Body of pancreas (tissue), 4 donors: ENCODE results near the gene HOXA3. TPM values are rescaled to one million over a fixed set of nuclear protein-coding genes. Genes with fewer than 3 reads are reported as not detected.

Experiments
- ATAC-seq: fragments of 150-250 bp; one replicate; pipeline ENCODE4 v1.9.1; 2016
- DNase-seq, 4 donors: peaks; one replicate each; pipeline ENCODE4 v3.0.0-alpha.2; 2019
- H3K27ac ChIP-seq, 4 donors: fragments of 200-600 bp; sonication (generic); 1 replicate in 3 of 4; 2 replicates in 1 of 4; pipeline versions ENCODE4 v1.5.1 to v1.6.1; 2016 to 2019; ENCODE audit warnings: mild to moderate bottlenecking in 1 of 4, mixed read lengths in 1 of 4, moderate library complexity in 1 of 4
- H3K27me3 ChIP-seq, 2 donors: fragments of 200-600 bp; sonication (generic); one replicate each; pipeline ENCODE4 v1.6.0; 2016; ENCODE audit warnings: mild to moderate bottlenecking in 1 of 2
- H3K36me3 ChIP-seq, 2 donors: fragments of 200-600 bp; sonication (generic); replicated peaks in 1 of 2; 2 replicates each; pipeline ENCODE4 v1.5.1; 2016; ENCODE audit warnings: low read depth in 2 of 2; ENCODE audit not compliant: insufficient read depth in 1 of 2
- H3K4me1 ChIP-seq: fragments of 200-600 bp; sonication (generic); one replicate; pipeline ENCODE4 v1.6.0; 2016
- H3K4me3 ChIP-seq, 2 donors: fragments of 200-600 bp; sonication (generic); 1 replicate in 1 of 2; 2 replicates in 1 of 2; pipeline ENCODE4 v1.5.1; 2016 to 2019
- H3K9me3 ChIP-seq, 3 donors: fragments of 200-600 bp; sonication (generic); 1 replicate in 2 of 3; 2 replicates in 1 of 3; pipeline ENCODE4 v1.5.1; 2016
- CTCF ChIP-seq, 7 experiments: fragments of 450-650 bp in 4 of 7; fragments of 200-600 bp in 3 of 7; sonication (generic) in 3 of 7; IDR thresholded peaks; one replicate each; pipeline ENCODE4 v1.5.1; 2016 to 2019; ENCODE audit warnings: antibody characterized with exemption in 7 of 7
- POLR2A ChIP-seq, 3 donors: fragments of 450-650 bp; IDR thresholded peaks; one replicate each; pipeline ENCODE4 v1.6.1; 2016; ENCODE audit warnings: antibody characterized with exemption in 3 of 3, mild to moderate bottlenecking in 2 of 3
- WGBS, 2 donors: methylation state at CpG; one replicate each; pipeline ENCODE4 v1.1.5; 2017; 5-methylcytosine and 5-hydroxymethylcytosine counted together
- intact Hi-C: fragments of 100-400 bp; cut with DNase I; formaldehyde crosslinking; loops from one replicate; pipeline ENCODE4 v1.15.1; 2023
- total RNA-seq, 2 donors: library from RNA; depleted of rRNA; stranded (reverse); fragments of >200 nt; gene quantifications; one replicate each; pipeline ENCODE4 v1.1.0, GENCODE V29; 2016

The HOXA3 gene
- total RNA-seq, 2 donors from 2014 or later = 1.6 TPM; not detected in 1

- Histone ChIP-seq H3K4me3 (no peak overlapping the region), H3K27ac (no peak overlapping the region)
Observed at GRCh38 chr7:27182285-27182841, 30.0 kb upstream of the HOXA3 start.

GRCh38 chr7:27181795-27182275, 29.5 kb upstream of the HOXA3 start:
- peaks cover 14 to 74% of the 10 kb centered on the region in 2 donors for H3K27me3 ChIP-seq

More at GRCh38 chr7:27182285-27182841, 30.0 kb upstream of the HOXA3 start:
- ATAC-seq = no peak
- intact Hi-C loops = no loop called here
- peak in 2 of 4 donors; percentile 2 to 8 for DNase-seq
- TF ChIP-seq POLR2A (IDR thresholded peaks at IDR 0.05) = no peak
- no peak for TF ChIP-seq CTCF (IDR thresholded peaks at IDR 0.05)
- 22 to 31% methylated on average over 4 of the region's 4 CpGs for WGBS, 2 donors
- Histone ChIP-seq H3K36me3 (no peaks in the 10 kb centered on the region), H3K9me3 (no peaks in the 10 kb centered on the region), H3K4me1 (peaks cover 45% of the 10 kb centered on the region), H3K27me3 (peaks cover 14 to 73% of the 10 kb centered on the region in 2 donors)

GRCh38 chr7:27180431-27181420, 28.3 kb upstream of the HOXA3 start:
- ATAC-seq = no peak
- H3K27me3 ChIP-seq = peaks cover 10 to 81% of the 10 kb centered on the region in 2 donors
- H3K27ac ChIP-seq = no peak overlapping the region
- peak in 2 of 4 donors; percentile 6 to 9 for DNase-seq
- H3K36me3 ChIP-seq = no peaks in the 10 kb centered on the region
- 52 to 54% methylated on average over 8 to 12 of the region's 12 CpGs for WGBS, 2 donors
- no peak overlapping the region for H3K4me3 ChIP-seq
- peaks cover 41% of the 10 kb centered on the region for H3K4me1 ChIP-seq
- TF ChIP-seq CTCF (IDR thresholded peaks at IDR 0.05) (no peak), POLR2A (IDR thresholded peaks at IDR 0.05) (no peak)
- H3K9me3 ChIP-seq = no peaks in the 10 kb centered on the region
- intact Hi-C loops = no loop called here

More at GRCh38 chr7:27181795-27182275, 29.5 kb upstream of the HOXA3 start:
- no peak overlapping the region for H3K4me3 ChIP-seq
- no peaks in the 10 kb centered on the region for H3K36me3 ChIP-seq
- peak in 2 of 4 donors; percentile 7 for DNase-seq
- intact Hi-C loops = no loop called here
- TF ChIP-seq POLR2A (IDR thresholded peaks at IDR 0.05) (no peak), CTCF (IDR thresholded peaks at IDR 0.05) (no peak)
- peaks cover 45% of the 10 kb centered on the region for H3K4me1 ChIP-seq
- no peak for ATAC-seq
- H3K27ac ChIP-seq = no peak overlapping the region
- WGBS, 2 donors = 35 to 59% methylated on average over 4 of the region's 4 CpGs
- no peaks in the 10 kb centered on the region for H3K9me3 ChIP-seq

- ATAC-seq = peak; percentile 60
- intact Hi-C loops = no loop called here
- no peaks in the 10 kb centered on the region for H3K9me3 ChIP-seq
- peak; percentile 39 to 55 (median 43) for DNase-seq
- TF ChIP-seq POLR2A (IDR thresholded peaks at IDR 0.05) = no peak
- TF ChIP-seq CTCF (IDR thresholded peaks at IDR 0.05) = peak; percentile 40 to 79 (median 55)
- no peak overlapping the region for H3K4me3 ChIP-seq
- WGBS, 2 donors = 8 to 14% methylated on average over 41 to 56 of the region's 56 CpGs
- no peak overlapping the region for H3K27ac ChIP-seq
- peaks cover 7 to 81% of the 10 kb centered on the region in 2 donors for H3K27me3 ChIP-seq
- peaks cover 32% of the 10 kb centered on the region for H3K4me1 ChIP-seq
- H3K36me3 ChIP-seq = no peaks in the 10 kb centered on the region
Observed at GRCh38 chr7:27179503-27180430, 27.4 kb upstream of the HOXA3 start.
